ENCODE results near the gene VAMP4.
"Not testable (repeated sequence)": the region's sequence is repeated elsewhere in the genome, so short reads cannot be mapped to it uniquely, and the experiment has no call there.

VAMP4 gene

GRCh38 chr1:171723180-171723579 is 18.7 kb downstream of the VAMP4 start:
- peak; percentile 30 for DNase-seq
- not testable (repeated sequence) for H3K18ac ChIP-seq (ENCODE audit: low read length); H4K5ac ChIP-seq (ENCODE audit: low read length); H3K9ac ChIP-seq (ENCODE audit: low read length); H3K56ac ChIP-seq (ENCODE audit: low read length); H3K4me2 ChIP-seq (ENCODE audit: low read length); H2AK5ac ChIP-seq (ENCODE audit: low read length); H3K4me1 ChIP-seq (ENCODE audit: control insufficient read depth, low read depth, low read length); H2BK15ac ChIP-seq (replicated peaks; ENCODE audit: low read depth); H4K8ac ChIP-seq (ENCODE audit: low read depth, low read length); H3K4ac ChIP-seq (ENCODE audit: low read depth, low read length); H2BK120ac ChIP-seq (ENCODE audit: low read depth, low read length); H3K79me1 ChIP-seq (ENCODE audit: low read length); H2BK5ac ChIP-seq (ENCODE audit: low read length); H3K23ac ChIP-seq (ENCODE audit: low read length); H3K27ac ChIP-seq (ENCODE audit: low read depth, low read length); H3K36me3 ChIP-seq (ENCODE audit: control insufficient read depth, insufficient read depth, low read length); H3K27me3 ChIP-seq (ENCODE audit: insufficient read depth, low read length, poor library complexity); H3K4me3 ChIP-seq (ENCODE audit: low read length); H3K79me2 ChIP-seq (ENCODE audit: control insufficient read depth, insufficient read depth, low read length)
- no CpG with 5 or more reads among the region's 4 CpGs for WGBS (ENCODE audit: extremely low coverage, insufficient coverage, low lambda C conversion rate)

- no peak overlapping the region for H3K18ac ChIP-seq (ENCODE audit: low read length)
- no peak overlapping the region for H4K5ac ChIP-seq (ENCODE audit: low read length)
- no peak overlapping the region for H3K9ac ChIP-seq (ENCODE audit: low read length)
- H3K36me3 ChIP-seq (ENCODE audit: control insufficient read depth, insufficient read depth, low read length): no peaks in the 10 kb centered on the region
- no peak overlapping the region for H2BK15ac ChIP-seq (replicated peaks; ENCODE audit: low read depth)
- H3K23ac ChIP-seq (ENCODE audit: low read length): no peak overlapping the region
- no peak overlapping the region for H3K4me2 ChIP-seq (ENCODE audit: low read length)
- H3K56ac ChIP-seq (ENCODE audit: low read length): no peak overlapping the region
- DNase-seq: no peak
- no peak overlapping the region for H2BK5ac ChIP-seq (ENCODE audit: low read length)
- no peak overlapping the region for H4K8ac ChIP-seq (ENCODE audit: low read depth, low read length)
- no peak overlapping the region for H3K27ac ChIP-seq (ENCODE audit: low read depth, low read length)
- no peak overlapping the region for H3K4me3 ChIP-seq (ENCODE audit: low read length)
- no peaks in the 10 kb centered on the region for H3K27me3 ChIP-seq (ENCODE audit: insufficient read depth, low read length, poor library complexity)
- H3K79me1 ChIP-seq (ENCODE audit: low read length): no peaks in the 10 kb centered on the region
- H2BK120ac ChIP-seq (ENCODE audit: low read depth, low read length): no peak overlapping the region
- H3K4ac ChIP-seq (ENCODE audit: low read depth, low read length): no peak overlapping the region
- no peaks in the 10 kb centered on the region for H3K4me1 ChIP-seq (ENCODE audit: control insufficient read depth, low read depth, low read length)
- no peaks in the 10 kb centered on the region for H3K79me2 ChIP-seq (ENCODE audit: control insufficient read depth, insufficient read depth, low read length)
- no CpG with 5 or more reads among the region's 1 CpG for WGBS (ENCODE audit: extremely low coverage, insufficient coverage, low lambda C conversion rate)
- no peak overlapping the region for H2AK5ac ChIP-seq (ENCODE audit: low read length)
These were observed 23.0 kb downstream of the VAMP4 start for GRCh38 chr1:171718848-171719247.

- DNase-seq: no peak
- no peaks in the 10 kb centered on the region for H3K27me3 ChIP-seq (ENCODE audit: insufficient read depth, low read length, poor library complexity)
- WGBS (ENCODE audit: extremely low coverage, insufficient coverage, low lambda C conversion rate): 100% methylated on average over 1 of the region's 1 CpG
These were observed 23.6 kb downstream of the VAMP4 start for GRCh38 chr1:171718216-171718615.

GRCh38 chr1:171717062-171717718 is 24.7 kb downstream of the VAMP4 start:
- no peak overlapping the region for H4K5ac ChIP-seq (ENCODE audit: low read length)
- H2BK5ac ChIP-seq (ENCODE audit: low read length): no peak overlapping the region
- H3K79me1 ChIP-seq (ENCODE audit: low read length): no peaks in the 10 kb centered on the region
- H3K9ac ChIP-seq (ENCODE audit: low read length): no peak overlapping the region
- no peak overlapping the region for H2AK5ac ChIP-seq (ENCODE audit: low read length)
- no peak overlapping the region for H4K8ac ChIP-seq (ENCODE audit: low read depth, low read length)
- no CpG with 5 or more reads among the region's 2 CpGs for WGBS (ENCODE audit: extremely low coverage, insufficient coverage, low lambda C conversion rate)
- no peak for DNase-seq
- H3K79me2 ChIP-seq (ENCODE audit: control insufficient read depth, insufficient read depth, low read length): no peaks in the 10 kb centered on the region
- H3K4me1 ChIP-seq (ENCODE audit: control insufficient read depth, low read depth, low read length): no peaks in the 10 kb centered on the region
- no peaks in the 10 kb centered on the region for H3K36me3 ChIP-seq (ENCODE audit: control insufficient read depth, insufficient read depth, low read length)
- H3K18ac ChIP-seq (ENCODE audit: low read length): no peak overlapping the region
- no peak overlapping the region for H2BK120ac ChIP-seq (ENCODE audit: low read depth, low read length)
- no peaks in the 10 kb centered on the region for H3K27me3 ChIP-seq (ENCODE audit: insufficient read depth, low read length, poor library complexity)
- no peak overlapping the region for H2BK15ac ChIP-seq (replicated peaks; ENCODE audit: low read depth)
- no peak overlapping the region for H3K56ac ChIP-seq (ENCODE audit: low read length)
- H3K27ac ChIP-seq (ENCODE audit: low read depth, low read length): no peak overlapping the region
- H3K4me3 ChIP-seq (ENCODE audit: low read length): no peak overlapping the region
- H3K4me2 ChIP-seq (ENCODE audit: low read length): no peak overlapping the region
- no peak overlapping the region for H3K23ac ChIP-seq (ENCODE audit: low read length)
- H3K4ac ChIP-seq (ENCODE audit: low read depth, low read length): no peak overlapping the region

More at GRCh38 chr1:171718216-171718615, 23.6 kb downstream of the VAMP4 start:
- Histone ChIP-seq H2BK15ac (replicated peaks; ENCODE audit: low read depth) (no peak overlapping the region), H3K9ac (ENCODE audit: low read length) (no peak overlapping the region), H3K23ac (ENCODE audit: low read length) (no peak overlapping the region), H3K79me1 (ENCODE audit: low read length) (no peaks in the 10 kb centered on the region), H3K27ac (ENCODE audit: low read depth, low read length) (no peak overlapping the region), H3K79me2 (ENCODE audit: control insufficient read depth, insufficient read depth, low read length) (no peaks in the 10 kb centered on the region), H2BK120ac (ENCODE audit: low read depth, low read length) (no peak overlapping the region), H4K8ac (ENCODE audit: low read depth, low read length) (no peak overlapping the region), H3K18ac (ENCODE audit: low read length) (no peak overlapping the region), H2AK5ac (ENCODE audit: low read length) (no peak overlapping the region), H3K4me3 (ENCODE audit: low read length) (no peak overlapping the region), H3K4me1 (ENCODE audit: control insufficient read depth, low read depth, low read length) (no peaks in the 10 kb centered on the region), H3K36me3 (ENCODE audit: control insufficient read depth, insufficient read depth, low read length) (no peaks in the 10 kb centered on the region), H2BK5ac (ENCODE audit: low read length) (no peak overlapping the region), H3K56ac (ENCODE audit: low read length) (no peak overlapping the region), H3K4me2 (ENCODE audit: low read length) (no peak overlapping the region), H3K4ac (ENCODE audit: low read depth, low read length) (no peak overlapping the region), H4K5ac (ENCODE audit: low read length) (no peak overlapping the region)

- Histone ChIP-seq H2BK15ac (replicated peaks; ENCODE audit: low read depth) (no peak overlapping the region), H3K36me3 (ENCODE audit: control insufficient read depth, insufficient read depth, low read length) (no peaks in the 10 kb centered on the region), H3K9ac (ENCODE audit: low read length) (no peak overlapping the region), H2BK5ac (ENCODE audit: low read length) (no peak overlapping the region), H3K18ac (ENCODE audit: low read length) (no peak overlapping the region), H3K56ac (ENCODE audit: low read length) (no peak overlapping the region), H4K5ac (ENCODE audit: low read length) (no peak overlapping the region), H3K27ac (ENCODE audit: low read depth, low read length) (no peak overlapping the region), H3K4me1 (ENCODE audit: control insufficient read depth, low read depth, low read length) (no peaks in the 10 kb centered on the region), H2BK120ac (ENCODE audit: low read depth, low read length) (no peak overlapping the region), H4K8ac (ENCODE audit: low read depth, low read length) (no peak overlapping the region), H3K4me2 (ENCODE audit: low read length) (no peak overlapping the region), H3K4ac (ENCODE audit: low read depth, low read length) (no peak overlapping the region), H3K4me3 (ENCODE audit: low read length) (no peak overlapping the region), H2AK5ac (ENCODE audit: low read length) (no peak overlapping the region), H3K23ac (ENCODE audit: low read length) (no peak overlapping the region), H3K79me1 (ENCODE audit: low read length) (no peaks in the 10 kb centered on the region), H3K27me3 (ENCODE audit: insufficient read depth, low read length, poor library complexity) (no peaks in the 10 kb centered on the region), H3K79me2 (ENCODE audit: control insufficient read depth, insufficient read depth, low read length) (no peaks in the 10 kb centered on the region)
- no peak for DNase-seq
- no CpG with 5 or more reads among the region's 3 CpGs for WGBS (ENCODE audit: extremely low coverage, insufficient coverage, low lambda C conversion rate)
These were observed 25.2 kb downstream of the VAMP4 start for GRCh38 chr1:171716616-171717015.

GRCh38 chr1:171715813-171716251 is 26.0 kb downstream of the VAMP4 start:
- no peak overlapping the region for H2BK120ac ChIP-seq (ENCODE audit: low read depth, low read length)
- H3K4ac ChIP-seq (ENCODE audit: low read depth, low read length): no peak overlapping the region
- no peak overlapping the region for H3K18ac ChIP-seq (ENCODE audit: low read length)
- H3K23ac ChIP-seq (ENCODE audit: low read length): no peak overlapping the region
- no peak overlapping the region for H4K8ac ChIP-seq (ENCODE audit: low read depth, low read length)
- H4K5ac ChIP-seq (ENCODE audit: low read length): no peak overlapping the region
- DNase-seq: peak; percentile 6
- no peak overlapping the region for H3K4me2 ChIP-seq (ENCODE audit: low read length)
- no peaks in the 10 kb centered on the region for H3K79me1 ChIP-seq (ENCODE audit: low read length)
- H3K56ac ChIP-seq (ENCODE audit: low read length): no peak overlapping the region
- H2BK5ac ChIP-seq (ENCODE audit: low read length): no peak overlapping the region
- H3K27me3 ChIP-seq (ENCODE audit: insufficient read depth, low read length, poor library complexity): no peaks in the 10 kb centered on the region
- no peaks in the 10 kb centered on the region for H3K36me3 ChIP-seq (ENCODE audit: control insufficient read depth, insufficient read depth, low read length)
- no peak overlapping the region for H3K4me3 ChIP-seq (ENCODE audit: low read length)
- no peak overlapping the region for H3K27ac ChIP-seq (ENCODE audit: low read depth, low read length)
- H2BK15ac ChIP-seq (replicated peaks; ENCODE audit: low read depth): no peak overlapping the region
- no peak overlapping the region for H3K9ac ChIP-seq (ENCODE audit: low read length)
- WGBS (ENCODE audit: extremely low coverage, insufficient coverage, low lambda C conversion rate): no CpG with 5 or more reads among the region's 3 CpGs
- H3K4me1 ChIP-seq (ENCODE audit: control insufficient read depth, low read depth, low read length): no peaks in the 10 kb centered on the region
- no peak overlapping the region for H2AK5ac ChIP-seq (ENCODE audit: low read length)
- H3K79me2 ChIP-seq (ENCODE audit: control insufficient read depth, insufficient read depth, low read length): no peaks in the 10 kb centered on the region

All from mesendoderm (in vitro differentiated cells).